Measurements from ENCODE around the gene NHLRC2. TPM values are rescaled to one million over a fixed set of nuclear protein-coding genes. Genes with fewer than 3 reads are reported as not detected.
"Not testable (repeated sequence)": the region's sequence is repeated elsewhere in the genome, so short reads cannot be mapped to it uniquely, and the experiment has no call there.

The NHLRC2 gene
- polyA plus RNA-seq, 1 donor from 2014 or later: 13.0 TPM

DNA sequence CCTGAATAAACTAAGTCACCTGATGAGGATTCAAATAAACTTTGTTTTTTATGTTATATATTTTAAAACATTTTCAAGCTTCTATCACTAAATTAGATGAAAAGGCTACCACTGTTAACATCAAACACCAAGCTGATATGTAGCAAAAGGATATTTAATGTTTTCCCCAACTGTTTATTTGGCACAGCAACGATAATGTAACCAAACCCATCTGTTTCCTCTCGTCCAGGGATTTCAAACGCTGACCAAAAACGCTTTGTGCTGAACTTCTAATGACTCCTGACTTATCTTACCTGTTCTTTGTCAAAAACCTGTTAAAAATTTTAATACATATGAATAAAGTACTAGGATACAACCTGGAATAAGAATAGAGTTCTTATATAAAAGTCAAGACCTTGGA lies 31.1 kb upstream of the NHLRC2 start:
- TF ChIP-seq RAD21 (conservative IDR thresholded peaks at IDR 0.05): no peak
- no peaks in the 10 kb centered on the region for H3K79me2 ChIP-seq (replicated peaks; ENCODE audit: insufficient read depth, low read length)
- H3K9me3 ChIP-seq (ENCODE audit: low read length): no peaks in the 10 kb centered on the region
- H3F3A ChIP-seq (ENCODE audit: insufficient read depth, low read length, poor library complexity, severe bottlenecking): no peaks in the 10 kb centered on the region
- H3K27me3 ChIP-seq (ENCODE audit: insufficient read depth, low read depth, low read length): no peaks in the 10 kb centered on the region
- H3K36me3 ChIP-seq (ENCODE audit: insufficient read depth, low read length): no peaks in the 10 kb centered on the region
- no peak overlapping the region for H3K9ac ChIP-seq (ENCODE audit: low read length)
- H2AFZ ChIP-seq (ENCODE audit: low read depth, low read length): no peak overlapping the region
- no peak overlapping the region for H3K27ac ChIP-seq (ENCODE audit: low read length)
- no peaks in the 10 kb centered on the region for H4K20me1 ChIP-seq (ENCODE audit: insufficient read depth)
- no peak overlapping the region for H3K4me3 ChIP-seq (ENCODE audit: low read length)
- no peaks in the 10 kb centered on the region for H3K9me2 ChIP-seq (ENCODE audit: insufficient read depth, low read length)
- no peak overlapping the region for H3K4me2 ChIP-seq (ENCODE audit: low read length)

DNA sequence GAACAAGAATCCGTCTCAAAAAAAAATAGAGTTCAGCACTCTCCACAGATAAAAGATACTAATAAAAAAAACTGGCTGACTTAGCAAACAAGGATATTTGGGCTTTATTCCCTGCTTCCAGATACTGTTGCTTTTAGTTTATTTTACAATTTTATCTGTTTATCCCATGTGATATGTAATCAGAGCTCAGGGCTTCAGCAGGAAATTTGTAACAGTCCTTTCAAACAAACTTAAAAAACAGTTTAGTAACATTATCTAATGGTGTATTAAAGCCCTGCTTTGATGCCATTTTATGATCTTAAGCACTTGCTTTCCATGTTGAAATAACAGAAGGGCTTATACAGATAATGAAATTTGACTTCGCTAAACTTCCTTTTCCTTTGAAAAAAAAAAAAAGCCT lies 28.7 kb upstream of the NHLRC2 start:
- H4K20me1 ChIP-seq (ENCODE audit: insufficient read depth): no peaks in the 10 kb centered on the region
- no peaks in the 10 kb centered on the region for H3K36me3 ChIP-seq (ENCODE audit: insufficient read depth, low read length)
- H3K9me2 ChIP-seq (ENCODE audit: insufficient read depth, low read length): no peaks in the 10 kb centered on the region
- H3K4me2 ChIP-seq (ENCODE audit: low read length): no peak overlapping the region
- TF ChIP-seq RAD21 (conservative IDR thresholded peaks at IDR 0.05) (no peak), MXI1 (conservative IDR thresholded peaks at IDR 0.05; ENCODE audit: poor library complexity, severe bottlenecking) (no peak), TAF1 (IDR thresholded peaks at IDR 0.05; ENCODE audit: low read depth) (no peak), EP300 (conservative IDR thresholded peaks at IDR 0.05; ENCODE audit: poor library complexity, severe bottlenecking) (no peak), SMC3 (conservative IDR thresholded peaks at IDR 0.05; ENCODE audit: poor library complexity) (no peak), POLR2AphosphoS5 (IDR thresholded peaks at IDR 0.05) (no peak), EZH2 (IDR thresholded peaks at IDR 0.05; ENCODE audit: borderline replicate concordance, insufficient read depth, low read length, poor library complexity, severe bottlenecking) (no peak)
- TF ChIP-seq, protein P1, sequence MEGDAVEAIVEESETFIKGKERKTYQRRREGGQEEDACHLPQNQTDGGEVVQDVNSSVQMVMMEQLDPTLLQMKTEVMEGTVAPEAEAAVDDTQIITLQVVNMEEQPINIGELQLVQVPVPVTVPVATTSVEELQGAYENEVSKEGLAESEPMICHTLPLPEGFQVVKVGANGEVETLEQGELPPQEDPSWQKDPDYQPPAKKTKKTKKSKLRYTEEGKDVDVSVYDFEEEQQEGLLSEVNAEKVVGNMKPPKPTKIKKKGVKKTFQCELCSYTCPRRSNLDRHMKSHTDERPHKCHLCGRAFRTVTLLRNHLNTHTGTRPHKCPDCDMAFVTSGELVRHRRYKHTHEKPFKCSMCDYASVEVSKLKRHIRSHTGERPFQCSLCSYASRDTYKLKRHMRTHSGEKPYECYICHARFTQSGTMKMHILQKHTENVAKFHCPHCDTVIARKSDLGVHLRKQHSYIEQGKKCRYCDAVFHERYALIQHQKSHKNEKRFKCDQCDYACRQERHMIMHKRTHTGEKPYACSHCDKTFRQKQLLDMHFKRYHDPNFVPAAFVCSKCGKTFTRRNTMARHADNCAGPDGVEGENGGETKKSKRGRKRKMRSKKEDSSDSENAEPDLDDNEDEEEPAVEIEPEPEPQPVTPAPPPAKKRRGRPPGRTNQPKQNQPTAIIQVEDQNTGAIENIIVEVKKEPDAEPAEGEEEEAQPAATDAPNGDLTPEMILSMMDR (IDR thresholded peaks at IDR 0.05; ENCODE audit: poor library complexity, severe bottlenecking): no peak
- TF ChIP-seq, protein P2, sequence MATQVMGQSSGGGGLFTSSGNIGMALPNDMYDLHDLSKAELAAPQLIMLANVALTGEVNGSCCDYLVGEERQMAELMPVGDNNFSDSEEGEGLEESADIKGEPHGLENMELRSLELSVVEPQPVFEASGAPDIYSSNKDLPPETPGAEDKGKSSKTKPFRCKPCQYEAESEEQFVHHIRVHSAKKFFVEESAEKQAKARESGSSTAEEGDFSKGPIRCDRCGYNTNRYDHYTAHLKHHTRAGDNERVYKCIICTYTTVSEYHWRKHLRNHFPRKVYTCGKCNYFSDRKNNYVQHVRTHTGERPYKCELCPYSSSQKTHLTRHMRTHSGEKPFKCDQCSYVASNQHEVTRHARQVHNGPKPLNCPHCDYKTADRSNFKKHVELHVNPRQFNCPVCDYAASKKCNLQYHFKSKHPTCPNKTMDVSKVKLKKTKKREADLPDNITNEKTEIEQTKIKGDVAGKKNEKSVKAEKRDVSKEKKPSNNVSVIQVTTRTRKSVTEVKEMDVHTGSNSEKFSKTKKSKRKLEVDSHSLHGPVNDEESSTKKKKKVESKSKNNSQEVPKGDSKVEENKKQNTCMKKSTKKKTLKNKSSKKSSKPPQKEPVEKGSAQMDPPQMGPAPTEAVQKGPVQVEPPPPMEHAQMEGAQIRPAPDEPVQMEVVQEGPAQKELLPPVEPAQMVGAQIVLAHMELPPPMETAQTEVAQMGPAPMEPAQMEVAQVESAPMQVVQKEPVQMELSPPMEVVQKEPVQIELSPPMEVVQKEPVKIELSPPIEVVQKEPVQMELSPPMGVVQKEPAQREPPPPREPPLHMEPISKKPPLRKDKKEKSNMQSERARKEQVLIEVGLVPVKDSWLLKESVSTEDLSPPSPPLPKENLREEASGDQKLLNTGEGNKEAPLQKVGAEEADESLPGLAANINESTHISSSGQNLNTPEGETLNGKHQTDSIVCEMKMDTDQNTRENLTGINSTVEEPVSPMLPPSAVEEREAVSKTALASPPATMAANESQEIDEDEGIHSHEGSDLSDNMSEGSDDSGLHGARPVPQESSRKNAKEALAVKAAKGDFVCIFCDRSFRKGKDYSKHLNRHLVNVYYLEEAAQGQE (IDR thresholded peaks at IDR 0.05; ENCODE audit: borderline replicate concordance): no peak
- no peaks in the 10 kb centered on the region for H3K9me3 ChIP-seq (ENCODE audit: low read length)
- no peaks in the 10 kb centered on the region for H3K79me2 ChIP-seq (replicated peaks; ENCODE audit: insufficient read depth, low read length)
- no peak overlapping the region for H3K27ac ChIP-seq (ENCODE audit: low read length)
- H3K4me3 ChIP-seq (ENCODE audit: low read length): no peak overlapping the region
- no peak overlapping the region for H2AFZ ChIP-seq (ENCODE audit: low read depth, low read length)
- no peaks in the 10 kb centered on the region for H3K27me3 ChIP-seq (ENCODE audit: insufficient read depth, low read depth, low read length)
- no peaks in the 10 kb centered on the region for H3F3A ChIP-seq (ENCODE audit: insufficient read depth, low read length, poor library complexity, severe bottlenecking)
- no peak overlapping the region for H3K9ac ChIP-seq (ENCODE audit: low read length)

DNA sequence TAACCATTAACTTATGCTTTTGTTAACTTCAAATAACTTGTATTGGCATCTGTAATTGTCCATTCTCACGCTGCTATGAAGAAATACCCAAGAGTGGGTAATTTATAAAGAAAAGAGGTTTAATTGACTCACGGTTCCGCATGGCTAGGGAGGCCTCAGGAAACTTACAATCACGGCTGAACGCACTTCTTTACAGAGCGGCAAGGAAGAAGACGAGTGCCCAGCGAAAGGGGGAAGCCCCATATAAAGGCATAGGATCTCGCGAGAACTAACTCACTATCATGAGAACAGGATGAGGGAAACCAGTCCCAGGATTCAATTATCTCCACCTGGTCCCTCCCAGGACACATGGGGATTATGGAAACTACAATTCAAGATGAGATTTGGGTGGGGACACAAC lies 25.9 kb upstream of the NHLRC2 start:
- H3K36me3 ChIP-seq (ENCODE audit: insufficient read depth, low read length); H3K9me2 ChIP-seq (ENCODE audit: insufficient read depth, low read length); H3K79me2 ChIP-seq (replicated peaks; ENCODE audit: insufficient read depth, low read length); H3K27me3 ChIP-seq (ENCODE audit: insufficient read depth, low read depth, low read length); H2AFZ ChIP-seq (ENCODE audit: low read depth, low read length); H3K9ac ChIP-seq (ENCODE audit: low read length); H3K27ac ChIP-seq (ENCODE audit: low read length); H3K4me3 ChIP-seq (ENCODE audit: low read length); H3F3A ChIP-seq (ENCODE audit: insufficient read depth, low read length, poor library complexity, severe bottlenecking); H4K20me1 ChIP-seq (ENCODE audit: insufficient read depth); H3K4me2 ChIP-seq (ENCODE audit: low read length); H3K9me3 ChIP-seq (ENCODE audit: low read length): not testable (repeated sequence)

All from neural cell (in vitro differentiated cells).